DND-41 (cell line): ENCODE data around the gene PDE7B.

Experiments used
- ATAC-seq: fragments of 200-7000 bp; cut with Tn5 transposase; 3 replicates; pipeline ENCODE4 v1.9.1; 2021; ENCODE audit warnings: low read depth; ENCODE audit not compliant: insufficient read depth
- DNase-seq: peaks from one replicate; pipeline ENCODE4 v3.0.0-alpha.2; 2020
- H2AFZ ChIP-seq: 2 replicates; pipeline ENCODE4 v1.6.0; 2012; ENCODE audit warnings: low read depth, low read length
- H3K27ac ChIP-seq: 2 replicates; pipeline ENCODE4 v1.5.1; 2012; ENCODE audit warnings: low read length, inconsistent platforms
- H3K27me3 ChIP-seq: fragments of 200-600 bp; sonication (generic); 2 replicates; pipeline ENCODE4 v1.6.0; 2012; ENCODE audit warnings: low read length, mild to moderate bottlenecking, inconsistent platforms; ENCODE audit not compliant: insufficient read depth, poor library complexity
- H3K36me3 ChIP-seq: 2 replicates; pipeline ENCODE4 v1.5.1; 2012; ENCODE audit warnings: low read length, inconsistent platforms; ENCODE audit not compliant: insufficient read depth
- H3K4me1 ChIP-seq: 2 replicates; pipeline ENCODE4 v1.5.1; 2012; ENCODE audit warnings: mild to moderate bottlenecking, low read length; ENCODE audit not compliant: insufficient read depth
- H3K4me2 ChIP-seq: 2 replicates; pipeline ENCODE4 v1.6.0; 2012; ENCODE audit warnings: mild to moderate bottlenecking, moderate library complexity, low read length, inconsistent platforms; ENCODE audit not compliant: insufficient read depth
- H3K4me3 ChIP-seq, 2 experiments: fragments of 200-600 bp in 1 of 2; shearing (Covaris generic) in 1 of 2; 2 replicates each; pipeline ENCODE4 v1.5.1; 2012 to 2016; ENCODE audit warnings: inconsistent platforms in 2 of 2, low read length in 2 of 2, mild to moderate bottlenecking in 2 of 2, low read depth in 1 of 2, moderate library complexity in 1 of 2
- H3K79me2 ChIP-seq: 2 replicates; pipeline ENCODE4 v1.6.0; 2012; ENCODE audit warnings: low read length, inconsistent platforms; ENCODE audit not compliant: insufficient read depth
- H3K9ac ChIP-seq: 2 replicates; pipeline ENCODE4 v1.6.0; 2012; ENCODE audit warnings: low read depth, mild to moderate bottlenecking, inconsistent platforms, low read length, moderate library complexity
- H3K9me3 ChIP-seq: 2 replicates; pipeline ENCODE4 v1.5.1; 2012; ENCODE audit warnings: low read length, moderate library complexity, mild to moderate bottlenecking, inconsistent platforms; ENCODE audit not compliant: insufficient read depth, severe bottlenecking
- H4K20me1 ChIP-seq: 2 replicates; pipeline ENCODE4 v1.6.0; 2012; ENCODE audit warnings: low read length; ENCODE audit not compliant: insufficient read depth
- CTCF ChIP-seq: IDR thresholded peaks from 2 replicates; pipeline ENCODE4 v1.5.1; 2012; ENCODE audit warnings: borderline replicate concordance, low read length, moderate library complexity, mild to moderate bottlenecking; ENCODE audit not compliant: poor library complexity, severe bottlenecking; ENCODE audit errors: extremely low read depth
- EZH2 ChIP-seq: IDR thresholded peaks from 3 replicates; pipeline ENCODE4 v1.6.1; 2012; ENCODE audit warnings: borderline replicate concordance, low read depth, mild to moderate bottlenecking, moderate library complexity, low read length, inconsistent platforms; ENCODE audit not compliant: severe bottlenecking

Gene PDE7B

GRCh38 chr6:135837735-135838449 lies 13.6 kb upstream of the PDE7B start:
- Histone ChIP-seq H3K27me3 (peaks cover 41% of the 10 kb centered on the region), H3K36me3 (no peaks in the 10 kb centered on the region), H4K20me1 (no peaks in the 10 kb centered on the region), H3K79me2 (no peaks in the 10 kb centered on the region), H3K9me3 (no peaks in the 10 kb centered on the region), H3K4me3 (no peak overlapping the region), H3K4me2 (no peak overlapping the region), H3K9ac (no peak overlapping the region), H2AFZ (no peak overlapping the region), H3K4me1 (no peaks in the 10 kb centered on the region), H3K27ac (no peak overlapping the region)
- DNase-seq (no peak), ATAC-seq (no peak)
- no peak for TF ChIP-seq CTCF
- TF ChIP-seq EZH2, result no peak

GRCh38 chr6:135839121-135839520 lies 12.4 kb upstream of the PDE7B start:
- Histone ChIP-seq H3K9me3 (no peaks in the 10 kb centered on the region), H3K27ac (no peak overlapping the region), H4K20me1 (no peaks in the 10 kb centered on the region), H3K4me2 (no peak overlapping the region), H3K27me3 (peaks cover 30% of the 10 kb centered on the region), H3K4me3 (no peak overlapping the region), H3K79me2 (no peaks in the 10 kb centered on the region), H3K9ac (no peak overlapping the region), H3K36me3 (no peaks in the 10 kb centered on the region), H3K4me1 (no peaks in the 10 kb centered on the region), H2AFZ (no peak overlapping the region)
- no peak for TF ChIP-seq EZH2
- TF ChIP-seq CTCF, result no peak
- DNase-seq, result no peak
- ATAC-seq, result no peak

- H3K4me3 ChIP-seq, result no peak overlapping the region
- H3K4me2 ChIP-seq, result no peak overlapping the region
- no peak overlapping the region for H3K27ac ChIP-seq
- no peak for TF ChIP-seq CTCF
- no peak for TF ChIP-seq EZH2
- no peaks in the 10 kb centered on the region for H3K4me1 ChIP-seq
- no peak for ATAC-seq
- no peak for DNase-seq
- H3K36me3 ChIP-seq, result no peaks in the 10 kb centered on the region
- no peaks in the 10 kb centered on the region for H3K9me3 ChIP-seq
- H3K9ac ChIP-seq, result no peak overlapping the region
- H3K79me2 ChIP-seq, result no peaks in the 10 kb centered on the region
- H4K20me1 ChIP-seq, result no peaks in the 10 kb centered on the region
- peaks cover 25% of the 10 kb centered on the region for H3K27me3 ChIP-seq
- H2AFZ ChIP-seq, result no peak overlapping the region
Observed at GRCh38 chr6:135842618-135843392, 8.7 kb upstream of the PDE7B start.
